CD8-positive, alpha-beta memory T cell (primary cell): Measurements from ENCODE around the gene SHC4. TPM values are rescaled to one million over a fixed set of nuclear protein-coding genes. Genes with fewer than 3 reads are reported as not detected.

Source experiments
- CTCF ChIA-PET: fragments of 350-600 bp; sonication (Branson Sonifier 250); formaldehyde crosslinking; loops from one replicate; lab custom pipeline; 2021; ENCODE audit warnings: antibody characterized with exemption; lab: Charles Lee
- POLR2A ChIA-PET: fragments of 350-600 bp; sonication (Branson Sonifier 250); formaldehyde crosslinking; loops from one replicate; lab custom pipeline; 2021; ENCODE audit warnings: antibody characterized with exemption; lab: Charles Lee
- DNase-seq, 5 donors: peaks; one replicate each; pipeline versions ENCODE4 v3.0.0 to v3.0.0-alpha.2; 2020 to 2022; ENCODE audit warnings: mixed read lengths in 1 of 5
- H3K27ac ChIP-seq: one replicate; pipeline ENCODE4 v1.7.0; 2013; ENCODE audit warnings: low read depth, mild to moderate bottlenecking, low read length, moderate library complexity
- H3K27me3 ChIP-seq: 2 replicates; pipeline ENCODE4 v1.7.0; 2013; ENCODE audit warnings: low read length, mild to moderate bottlenecking; ENCODE audit not compliant: insufficient read depth, poor library complexity, severe bottlenecking
- H3K36me3 ChIP-seq: 2 replicates; pipeline ENCODE4 v1.7.0; 2013; ENCODE audit warnings: mild to moderate bottlenecking, low read length, moderate library complexity; ENCODE audit not compliant: insufficient read depth
- H3K4me1 ChIP-seq: 2 replicates; pipeline ENCODE4 v1.7.0; 2013; ENCODE audit warnings: mild to moderate bottlenecking, low read length, moderate library complexity; ENCODE audit not compliant: insufficient read depth
- H3K4me3 ChIP-seq: 2 replicates; pipeline ENCODE4 v1.7.0; 2013; ENCODE audit warnings: mild to moderate bottlenecking, low read length
- H3K9me3 ChIP-seq: 2 replicates; pipeline ENCODE4 v1.7.0; 2013; ENCODE audit warnings: mild to moderate bottlenecking, low read length
- H3K27ac Mint-ChIP-seq, 8 donors: one replicate each; pipeline ENCODE4 v1.8.0; 2020 to 2021; ENCODE audit warnings: mixed read lengths in 8 of 8, mild to moderate bottlenecking in 6 of 8, inconsistent platforms in 3 of 8, moderate library complexity in 3 of 8
- H3K27me3 Mint-ChIP-seq, 2 donors: one replicate each; pipeline ENCODE4 v1.8.0; 2020 to 2021; ENCODE audit warnings: mixed read lengths in 2 of 2, mild to moderate bottlenecking in 1 of 2, moderate library complexity in 1 of 2
- H3K36me3 Mint-ChIP-seq, 3 donors: one replicate each; pipeline ENCODE4 v1.8.0; 2020 to 2021; ENCODE audit warnings: mixed read lengths in 3 of 3, inconsistent platforms in 1 of 3, mild to moderate bottlenecking in 1 of 3
- H3K4me1 Mint-ChIP-seq, 3 donors: one replicate each; pipeline ENCODE4 v1.8.0; 2020 to 2021; ENCODE audit warnings: mixed read lengths in 3 of 3, inconsistent platforms in 1 of 3, mild to moderate bottlenecking in 1 of 3
- H3K4me3 Mint-ChIP-seq, 7 donors: one replicate each; pipeline ENCODE4 v1.8.0; 2020 to 2021; ENCODE audit warnings: mixed read lengths in 7 of 7, mild to moderate bottlenecking in 6 of 7, moderate library complexity in 4 of 7, inconsistent platforms in 2 of 7
- H3K9me3 Mint-ChIP-seq, 5 donors: one replicate each; pipeline ENCODE4 v1.8.0; 2020 to 2022; ENCODE audit warnings: mixed read lengths in 5 of 5, mild to moderate bottlenecking in 3 of 5, moderate library complexity in 2 of 5, inconsistent platforms in 1 of 5
- polyA plus RNA-seq: library from polyadenylated mRNA; unstranded; fragments of 300-500 nt; fragmentation: Illumina TruSeq; gene quantifications from one replicate; pipeline ENCODE4 v1.2.3, GENCODE V29; 2021
- total RNA-seq, 2 experiments: library from RNA; stranded (reverse); gene quantifications; one replicate each; pipeline ENCODE4 v1.2.3, GENCODE V29; 2021

The SHC4 gene
- total and polyA plus RNA-seq, 3 experiments from 2014 or later, result 5.0 to 5.7 TPM; not detected in 1

DNA sequence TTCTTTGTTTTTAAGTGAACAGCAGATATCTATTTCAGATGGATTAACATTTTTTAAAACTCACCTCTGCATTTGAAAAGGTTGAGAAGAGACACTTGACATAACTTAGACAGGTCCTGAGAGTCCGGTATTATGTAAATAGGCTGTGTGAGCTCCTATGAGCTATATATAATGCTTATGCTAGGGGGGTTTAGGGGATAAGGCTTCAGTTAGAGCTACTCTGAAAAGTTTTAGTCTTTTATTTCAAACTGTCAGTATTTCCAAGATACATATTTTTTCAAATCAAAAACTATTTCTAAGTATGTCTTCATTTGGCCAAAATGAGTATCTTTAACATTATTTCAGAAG lies 16.9 kb downstream of the SHC4 start:
- H3K4me1 Mint-ChIP-seq, result no peaks in the 10 kb centered on the region
- no peak for DNase-seq
- Histone ChIP-seq H3K4me1 (no peaks in the 10 kb centered on the region), H3K4me3 (no peak overlapping the region), H3K27me3 (no peaks in the 10 kb centered on the region), H3K9me3 (no peaks in the 10 kb centered on the region), H3K27ac (no peak overlapping the region), H3K36me3 (no peaks in the 10 kb centered on the region)
- ChIA-PET POLR2A (no interaction called here), CTCF (no interaction called here)
- no peak overlapping the region for H3K27ac Mint-ChIP-seq
- no peak overlapping the region for H3K4me3 Mint-ChIP-seq
- peaks cover 5 to 34% of the 10 kb centered on the region in 2 donors for H3K27me3 Mint-ChIP-seq
- no peaks in the 10 kb centered on the region for H3K9me3 Mint-ChIP-seq
- H3K36me3 Mint-ChIP-seq, result no peaks in the 10 kb centered on the region

- Histone ChIP-seq H3K36me3 (no peaks in the 10 kb centered on the region), H3K27ac (no peak overlapping the region), H3K9me3 (no peaks in the 10 kb centered on the region), H3K4me1 (no peaks in the 10 kb centered on the region), H3K27me3 (no peaks in the 10 kb centered on the region), H3K4me3 (no peak overlapping the region)
- H3K4me3 Mint-ChIP-seq, result no peak overlapping the region
- H3K9me3 Mint-ChIP-seq, result no peaks in the 10 kb centered on the region
- ChIA-PET CTCF (no interaction called here), POLR2A (no interaction called here)
- no peaks in the 10 kb centered on the region for H3K4me1 Mint-ChIP-seq
- no peak for DNase-seq
- H3K27ac Mint-ChIP-seq, result no peak overlapping the region
- no peaks in the 10 kb centered on the region for H3K36me3 Mint-ChIP-seq
- peaks cover 5 to 34% of the 10 kb centered on the region in 2 donors for H3K27me3 Mint-ChIP-seq
These were observed 17.5 kb downstream of the SHC4 start for GRCh38 chr15:48946074-48946839.

GRCh38 chr15:48945386-48945785 lies 18.3 kb downstream of the SHC4 start:
- H3K4me3 Mint-ChIP-seq, result no peak overlapping the region
- H3K9me3 Mint-ChIP-seq, result no peaks in the 10 kb centered on the region
- Histone ChIP-seq H3K9me3 (no peaks in the 10 kb centered on the region), H3K36me3 (no peaks in the 10 kb centered on the region), H3K27me3 (no peaks in the 10 kb centered on the region), H3K4me1 (no peaks in the 10 kb centered on the region), H3K4me3 (no peak overlapping the region), H3K27ac (no peak overlapping the region)
- no peaks in the 10 kb centered on the region for H3K4me1 Mint-ChIP-seq
- ChIA-PET CTCF (no interaction called here), POLR2A (interaction anchor here (0.6 kb wide), 1 partner anchor 701 kb away, joined by 4 read pairs; no protein-coding TSS in a partner anchor)
- no peak overlapping the region for H3K27ac Mint-ChIP-seq
- peaks cover 1 to 30% of the 10 kb centered on the region in 2 donors for H3K27me3 Mint-ChIP-seq
- no peak for DNase-seq
- H3K36me3 Mint-ChIP-seq, result no peaks in the 10 kb centered on the region

DNA sequence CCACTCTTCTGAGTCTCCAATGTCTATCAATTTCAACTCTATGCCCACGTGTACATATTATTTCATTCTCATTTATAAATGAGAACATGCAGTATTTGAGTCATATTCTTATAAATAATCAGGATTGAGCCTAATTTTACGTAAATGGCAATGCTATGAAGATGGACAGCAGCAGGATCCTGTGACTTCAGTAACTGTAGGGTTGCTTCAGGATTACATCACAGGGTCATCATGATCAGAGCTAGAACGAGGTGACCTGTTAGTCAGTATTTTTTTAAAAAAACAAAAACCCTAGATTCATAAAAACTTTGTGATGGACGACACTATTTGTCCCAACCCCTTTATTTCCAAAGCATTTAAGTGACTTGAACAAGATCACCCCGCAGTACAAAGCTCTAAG lies 21.8 kb downstream of the SHC4 start:
- Histone ChIP-seq H3K27me3 (no peaks in the 10 kb centered on the region), H3K27ac (no peak overlapping the region), H3K4me1 (no peaks in the 10 kb centered on the region), H3K9me3 (no peaks in the 10 kb centered on the region), H3K36me3 (no peaks in the 10 kb centered on the region), H3K4me3 (no peak overlapping the region)
- Mint-ChIP-seq H3K36me3 (no peaks in the 10 kb centered on the region), H3K27me3 (peaks cover 0 to 32% of the 10 kb centered on the region in 2 donors), H3K4me3 (no peak overlapping the region), H3K4me1 (no peaks in the 10 kb centered on the region), H3K9me3 (no peaks in the 10 kb centered on the region), H3K27ac (no peak overlapping the region)
- POLR2A ChIA-PET, result no interaction called here
- DNase-seq, result no peak
- CTCF ChIA-PET, result no interaction called here

DNA sequence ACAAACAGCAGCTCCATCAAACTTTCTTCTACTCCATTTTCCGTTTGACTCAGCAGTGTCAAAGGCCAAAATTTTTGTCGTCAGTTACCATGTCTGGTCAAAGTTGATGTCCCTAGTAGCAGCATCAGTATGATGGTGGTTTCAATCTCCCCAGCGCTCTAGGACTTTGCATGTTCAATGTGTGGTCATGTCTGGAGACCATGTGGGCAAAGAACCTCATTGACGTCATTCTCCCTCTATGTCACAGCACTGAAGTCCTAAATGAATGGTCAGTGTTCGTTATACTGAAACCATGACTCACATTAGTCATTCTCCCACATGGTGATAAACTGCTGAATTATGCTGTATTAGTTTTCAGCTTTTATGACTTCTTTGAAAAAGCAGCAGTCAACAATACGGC lies 23.2 kb downstream of the SHC4 start:
- no peaks in the 10 kb centered on the region for H3K9me3 ChIP-seq
- H3K27me3 ChIP-seq, result no peaks in the 10 kb centered on the region
- no peaks in the 10 kb centered on the region for H3K36me3 Mint-ChIP-seq
- ChIA-PET CTCF (interaction anchor here (1.6 kb wide), 1 partner anchor 35 kb away, joined by 5 read pairs; no protein-coding TSS in a partner anchor), POLR2A (no interaction called here)
- H3K27ac ChIP-seq, result no peak overlapping the region
- H3K9me3 Mint-ChIP-seq, result no peaks in the 10 kb centered on the region
- no peak overlapping the region for H3K4me3 Mint-ChIP-seq
- H3K27me3 Mint-ChIP-seq, result peaks cover 6 to 41% of the 10 kb centered on the region in 2 donors
- no peaks in the 10 kb centered on the region for H3K4me1 ChIP-seq
- no peak overlapping the region for H3K4me3 ChIP-seq
- H3K4me1 Mint-ChIP-seq, result no peaks in the 10 kb centered on the region
- H3K36me3 ChIP-seq, result no peaks in the 10 kb centered on the region
- no peak overlapping the region for H3K27ac Mint-ChIP-seq
- no peak for DNase-seq

- Histone ChIP-seq H3K27me3 (no peaks in the 10 kb centered on the region), H3K4me1 (no peaks in the 10 kb centered on the region), H3K36me3 (no peaks in the 10 kb centered on the region), H3K27ac (no peak overlapping the region), H3K4me3 (no peak overlapping the region), H3K9me3 (no peaks in the 10 kb centered on the region)
- ChIA-PET CTCF (interaction anchor here (0.8 to 1.6 kb wide), 2 partner anchors 36 kb away, joined by 4 to 5 read pairs; no protein-coding TSS in a partner anchor), POLR2A (no interaction called here)
- H3K36me3 Mint-ChIP-seq, result no peaks in the 10 kb centered on the region
- H3K27me3 Mint-ChIP-seq, result peaks cover 8 to 46% of the 10 kb centered on the region in 2 donors
- H3K9me3 Mint-ChIP-seq, result no peaks in the 10 kb centered on the region
- DNase-seq, result no peak
- no peak overlapping the region for H3K4me3 Mint-ChIP-seq
- H3K4me1 Mint-ChIP-seq, result no peaks in the 10 kb centered on the region
- no peak overlapping the region for H3K27ac Mint-ChIP-seq
These were observed 24.1 kb downstream of the SHC4 start for GRCh38 chr15:48939648-48940047.

GRCh38 chr15:48937886-48938285 lies 25.8 kb downstream of the SHC4 start:
- CTCF ChIA-PET, result no interaction called here

DNA sequence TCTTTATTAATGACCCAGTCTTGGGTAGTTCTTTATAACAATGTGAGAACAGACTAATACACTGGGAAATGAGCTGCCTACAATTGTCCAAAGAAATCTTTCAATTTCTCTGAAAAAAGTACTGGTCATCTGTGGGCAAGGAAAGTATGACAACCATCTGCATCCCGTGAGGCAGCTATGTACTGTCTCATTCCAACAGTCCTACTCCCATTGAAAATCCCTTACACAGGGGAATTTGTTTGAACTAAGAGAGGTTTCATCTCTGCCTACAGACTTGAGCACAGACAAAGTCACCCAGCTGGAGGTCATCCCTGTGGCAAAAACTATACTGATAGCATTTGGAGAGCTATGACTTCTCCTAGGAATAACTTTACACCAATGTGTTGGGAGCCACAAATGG lies 27.1 kb downstream of the SHC4 start:
- Mint-ChIP-seq H3K9me3 (no peaks in the 10 kb centered on the region), H3K4me3 (no peak overlapping the region), H3K36me3 (no peaks in the 10 kb centered on the region), H3K4me1 (no peaks in the 10 kb centered on the region), H3K27ac (no peak overlapping the region), H3K27me3 (peaks cover 13 to 37% of the 10 kb centered on the region in 2 donors)
- DNase-seq, result no peak
- no peaks in the 10 kb centered on the region for H3K27me3 ChIP-seq
- no peaks in the 10 kb centered on the region for H3K4me1 ChIP-seq
- ChIA-PET CTCF (no interaction called here), POLR2A (no interaction called here)
- no peaks in the 10 kb centered on the region for H3K9me3 ChIP-seq
- H3K4me3 ChIP-seq, result no peak overlapping the region
- no peaks in the 10 kb centered on the region for H3K36me3 ChIP-seq
- H3K27ac ChIP-seq, result no peak overlapping the region

More at GRCh38 chr15:48937886-48938285, 25.8 kb downstream of the SHC4 start:
- Histone ChIP-seq H3K4me1 (no peaks in the 10 kb centered on the region), H3K4me3 (no peak overlapping the region), H3K27ac (no peak overlapping the region), H3K36me3 (no peaks in the 10 kb centered on the region), H3K27me3 (no peaks in the 10 kb centered on the region), H3K9me3 (no peaks in the 10 kb centered on the region)
- Mint-ChIP-seq H3K36me3 (no peaks in the 10 kb centered on the region), H3K9me3 (no peaks in the 10 kb centered on the region), H3K4me1 (no peaks in the 10 kb centered on the region), H3K4me3 (no peak overlapping the region), H3K27ac (no peak overlapping the region), H3K27me3 (peaks cover 12 to 38% of the 10 kb centered on the region in 2 donors)
- DNase-seq, result no peak
- POLR2A ChIA-PET, result no interaction called here
